Activated effector memory CD4-positive, alpha-beta T cell treated with Interleukin-2 at 50 U/mL for 16 hours (primary cell): ENCODE measurements around the gene HNRNPA1L2.
"Not testable (repeated sequence)": the region's sequence is repeated elsewhere in the genome, so short reads cannot be mapped to it uniquely, and the experiment has no call there.

Experiments
- DNase-seq: peaks from one replicate; pipeline ENCODE4 v3.0.0-alpha.2; 2020

HNRNPA1L2 gene

GRCh38 chr13:52642131-52642530, at the start of gene HNRNPA1L2:
HNRNPA1L2 (plus strand) TSS chr13:52642431; CDS start chr13:52642493, 62 bp downstream.
- DNase-seq: no peak

- not testable (repeated sequence) for DNase-seq
These were observed 49.1 kb upstream of the HNRNPA1L2 start for GRCh38 chr13:52593175-52593574.

- not testable (repeated sequence) for DNase-seq
These were observed 48.4 kb upstream of the HNRNPA1L2 start for GRCh38 chr13:52593812-52594211.

GRCh38 chr13:52594295-52594694, 47.9 kb upstream of the HNRNPA1L2 start:
- not testable (repeated sequence) for DNase-seq

- DNase-seq: no peak
These were observed 44.6 kb upstream of the HNRNPA1L2 start for GRCh38 chr13:52597676-52598075.

- DNase-seq: no peak
These were observed 43.0 kb upstream of the HNRNPA1L2 start for GRCh38 chr13:52599037-52599847.

GRCh38 chr13:52599848-52600603, 42.2 kb upstream of the HNRNPA1L2 start:
- DNase-seq: no peak

- DNase-seq: no peak
These were observed 41.6 kb upstream of the HNRNPA1L2 start for GRCh38 chr13:52600666-52601065.

- DNase-seq: not testable (repeated sequence)
These were observed 38.9 kb upstream of the HNRNPA1L2 start for GRCh38 chr13:52603316-52603715.

- not testable (repeated sequence) for DNase-seq
These were observed 36.1 kb upstream of the HNRNPA1L2 start for GRCh38 chr13:52606126-52606525.

- not testable (repeated sequence) for DNase-seq
These were observed 35.4 kb upstream of the HNRNPA1L2 start for GRCh38 chr13:52606795-52607194.

- DNase-seq: not testable (repeated sequence)
These were observed 34.0 kb upstream of the HNRNPA1L2 start for GRCh38 chr13:52608184-52608583.

GRCh38 chr13:52609013-52609606, 33.1 kb upstream of the HNRNPA1L2 start:
- DNase-seq: not testable (repeated sequence)

- DNase-seq: not testable (repeated sequence)
These were observed 32.1 kb upstream of the HNRNPA1L2 start for GRCh38 chr13:52610158-52610557.

- DNase-seq: no peak
These were observed 27.0 kb upstream of the HNRNPA1L2 start for GRCh38 chr13:52615134-52615801.

- no peak for DNase-seq
These were observed 26.4 kb upstream of the HNRNPA1L2 start for GRCh38 chr13:52615812-52616211.

- DNase-seq: peak; percentile 82
These were observed 24.9 kb upstream of the HNRNPA1L2 start for GRCh38 chr13:52617070-52618060.

- not testable (repeated sequence) for DNase-seq
These were observed 11.0 kb upstream of the HNRNPA1L2 start for GRCh38 chr13:52631083-52631690.

- no peak for DNase-seq
These were observed 3.4 kb upstream of the HNRNPA1L2 start for GRCh38 chr13:52638666-52639328.

GRCh38 chr13:52644108-52644507, 1.9 kb downstream of the HNRNPA1L2 start:
- no peak for DNase-seq

GRCh38 chr13:52646967-52647366, 4.7 kb downstream of the HNRNPA1L2 start:
- DNase-seq: no peak
